HG03064 (cell line): ENCODE data around the gene PSMB5.

Experiments
- ATAC-seq: cut with Tn5 transposase; IDR thresholded peaks from one replicate; pipeline ENCODE4 v1.9.1; 2021; ENCODE audit warnings: low read depth; ENCODE audit not compliant: unreplicated experiment

PSMB5 gene

GRCh38 chr14:23034498-23035302, at the start of gene PSMB5:
TSS of gene PSMB5 (minus strand) at chr14:23034900. CDS start at chr14:23034881, 19 bp downstream.
- peak; percentile 91 for ATAC-seq

- no peak for ATAC-seq
Measured at GRCh38 chr14:23080474-23080873, 45.8 kb upstream of the PSMB5 start.

- no peak for ATAC-seq
Measured at GRCh38 chr14:23079716-23080115, 45.0 kb upstream of the PSMB5 start.

- ATAC-seq, result no peak
Measured at GRCh38 chr14:23078692-23079116, 44.0 kb upstream of the PSMB5 start.

- no peak for ATAC-seq
Measured at GRCh38 chr14:23077962-23078361, 43.3 kb upstream of the PSMB5 start.

- ATAC-seq, result no peak
Measured at GRCh38 chr14:23076785-23077408, 42.2 kb upstream of the PSMB5 start.

- ATAC-seq, result no peak
Measured at GRCh38 chr14:23074906-23075305, 40.2 kb upstream of the PSMB5 start.

GRCh38 chr14:23071921-23072539, 37.3 kb upstream of the PSMB5 start:
- no peak for ATAC-seq

- no peak for ATAC-seq
Measured at GRCh38 chr14:23071244-23071920, 36.7 kb upstream of the PSMB5 start.

- ATAC-seq, result no peak
Measured at GRCh38 chr14:23070262-23071129, 35.8 kb upstream of the PSMB5 start.

- no peak for ATAC-seq
Measured at GRCh38 chr14:23069413-23069806, 34.7 kb upstream of the PSMB5 start.

GRCh38 chr14:23068789-23069412, 34.2 kb upstream of the PSMB5 start:
- ATAC-seq, result no peak

- ATAC-seq, result no peak
Measured at GRCh38 chr14:23067847-23068788, 33.4 kb upstream of the PSMB5 start.

- ATAC-seq, result no peak
Measured at GRCh38 chr14:23066855-23067744, 32.4 kb upstream of the PSMB5 start.

- no peak for ATAC-seq
Measured at GRCh38 chr14:23066368-23066767, 31.7 kb upstream of the PSMB5 start.

GRCh38 chr14:23063601-23064000, 28.9 kb upstream of the PSMB5 start:
- ATAC-seq, result no peak

GRCh38 chr14:23062002-23062401, 27.3 kb upstream of the PSMB5 start:
- no peak for ATAC-seq
